ENCODE results near the gene MSH3.
"Not testable (repeated sequence)": the region's sequence is repeated elsewhere in the genome, so short reads cannot be mapped to it uniquely, and the experiment has no call there.

The MSH3 gene

DNA sequence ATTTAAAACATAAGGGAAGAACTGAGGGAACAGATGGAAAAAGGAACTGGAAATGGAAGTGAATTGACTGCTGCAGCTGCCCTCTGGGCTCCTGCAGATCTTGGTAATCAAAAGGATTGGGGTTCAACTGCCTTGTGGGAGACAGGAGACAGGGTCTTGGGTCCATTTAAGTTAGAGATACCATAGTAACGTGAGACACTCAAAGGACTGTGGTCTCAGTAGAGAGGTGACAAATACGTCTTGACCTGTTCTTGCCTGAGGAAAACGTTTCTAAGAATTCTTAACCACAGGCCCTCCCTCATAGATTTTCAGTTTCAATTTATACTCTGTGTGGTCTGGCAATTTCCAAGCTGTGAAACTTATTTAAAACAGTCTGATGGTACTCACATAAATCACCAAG lies 101.2 kb downstream of the MSH3 start:
- no peak for DNase-seq (ENCODE audit: low read depth in 2 of 2)

DNA sequence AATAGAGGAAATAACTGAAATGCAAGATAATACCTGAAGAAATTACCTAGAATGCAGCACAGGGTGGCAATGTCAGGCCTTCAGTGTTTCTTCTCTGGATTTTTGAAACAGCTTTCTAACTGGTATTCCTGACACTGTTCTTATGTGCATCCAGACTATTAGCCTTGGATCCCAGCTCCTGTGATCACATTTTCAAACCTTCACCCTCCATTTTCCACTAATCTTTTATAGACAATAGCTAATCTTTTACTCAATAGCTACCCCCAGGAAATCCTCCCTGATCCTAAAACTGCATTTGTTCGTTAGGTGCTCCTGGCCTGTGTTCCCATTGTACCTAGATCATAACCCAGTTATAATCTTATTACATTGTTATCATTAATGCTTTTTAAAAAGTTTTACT lies 101.8 kb downstream of the MSH3 start:
- DNase-seq (ENCODE audit: low read depth in 2 of 2), result no peak

DNA sequence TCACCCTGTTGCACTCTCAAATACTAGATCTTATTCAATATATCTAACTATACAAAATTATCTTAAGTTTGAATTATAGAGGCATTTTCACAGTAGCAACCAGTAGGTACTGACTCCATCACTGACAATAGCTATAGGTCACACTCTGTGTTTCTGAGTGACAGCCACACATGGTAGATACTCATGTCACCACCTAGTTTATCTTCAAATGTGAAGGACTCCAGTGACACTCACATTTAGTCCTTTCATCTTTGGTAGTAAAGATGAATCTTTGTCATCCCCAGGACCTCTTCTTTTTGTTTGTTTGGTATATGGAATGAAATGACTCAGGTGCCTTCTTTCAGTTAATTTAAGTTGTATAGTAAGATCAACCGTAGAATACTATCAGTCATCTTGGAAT lies 102.8 kb downstream of the MSH3 start:
- DNase-seq (ENCODE audit: low read depth in 2 of 2), result no peak

DNA sequence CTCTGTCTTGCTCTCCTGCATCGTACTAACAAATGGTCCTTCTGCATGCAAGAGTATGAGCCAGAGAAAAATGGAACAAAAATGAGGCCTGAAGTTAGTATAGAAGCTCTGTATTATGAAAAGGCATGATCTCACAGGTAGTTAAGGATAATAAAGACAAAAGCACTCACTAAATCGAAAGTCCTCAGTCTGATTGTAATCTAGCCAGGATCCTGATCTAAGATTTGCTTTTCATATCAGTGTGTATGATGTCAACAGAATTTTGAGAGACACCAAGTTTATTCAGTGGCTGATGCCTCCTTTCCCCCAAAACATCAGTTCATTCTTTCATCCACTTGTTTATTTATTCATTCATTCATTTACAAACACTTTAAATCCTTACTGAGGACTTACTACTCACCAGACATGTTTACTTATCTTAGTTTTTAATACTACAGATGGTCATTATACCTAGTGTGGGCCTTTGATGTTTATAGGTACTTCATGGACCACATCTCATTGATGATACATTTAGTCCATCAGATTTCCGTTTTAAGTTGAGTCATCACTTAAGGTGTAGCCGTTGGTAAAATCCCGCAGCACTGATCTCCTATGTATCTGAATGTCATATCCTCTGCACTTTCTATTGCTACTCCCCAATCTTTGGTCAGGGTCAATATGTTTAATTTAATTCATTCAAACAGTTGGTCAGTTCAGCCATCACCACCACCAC lies 105.6 kb downstream of the MSH3 start:
- no peak for DNase-seq (ENCODE audit: low read depth in 2 of 2)

DNA sequence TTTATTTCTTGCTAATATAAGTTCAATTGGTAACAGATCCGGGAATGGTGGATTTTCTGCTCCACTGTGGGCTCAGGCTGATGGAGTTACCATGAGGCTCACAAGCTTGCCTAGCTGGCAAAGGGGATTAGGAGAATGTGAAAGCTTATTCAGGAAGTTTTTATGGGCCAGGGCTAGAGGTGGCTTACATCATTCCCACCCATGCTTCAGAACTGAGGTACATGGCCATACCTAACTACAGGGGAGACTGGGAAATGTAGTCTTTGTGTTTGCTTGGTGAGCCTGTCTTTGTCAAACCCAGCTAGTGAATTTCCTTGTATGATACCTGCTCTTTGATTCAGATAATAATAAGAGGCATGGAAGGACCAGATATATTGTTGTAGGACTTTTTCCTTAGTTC lies 106.2 kb downstream of the MSH3 start:
- no peak for DNase-seq (ENCODE audit: low read depth in 2 of 2)

DNA sequence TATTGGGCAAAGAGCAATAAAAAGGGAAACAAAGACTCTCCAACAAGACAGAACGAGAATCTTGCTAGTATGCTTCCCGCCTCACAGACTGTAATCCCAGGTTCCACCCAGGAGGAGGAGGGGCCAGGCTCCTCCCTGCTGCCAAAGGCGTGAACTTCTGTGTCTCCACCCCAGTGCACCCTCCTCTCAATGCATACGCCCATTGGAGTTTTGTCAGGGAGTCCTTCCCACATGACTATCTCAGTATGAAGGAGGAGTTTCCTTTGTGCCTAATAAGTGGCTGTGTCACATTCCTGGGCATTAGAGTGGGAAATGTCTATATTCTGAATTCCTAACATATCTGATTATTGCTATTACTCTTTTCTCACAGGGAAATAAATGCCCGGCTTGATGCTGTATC lies 106.7 kb downstream of the MSH3 start:
- DNase-seq (ENCODE audit: low read depth in 2 of 2), result no peak

DNA sequence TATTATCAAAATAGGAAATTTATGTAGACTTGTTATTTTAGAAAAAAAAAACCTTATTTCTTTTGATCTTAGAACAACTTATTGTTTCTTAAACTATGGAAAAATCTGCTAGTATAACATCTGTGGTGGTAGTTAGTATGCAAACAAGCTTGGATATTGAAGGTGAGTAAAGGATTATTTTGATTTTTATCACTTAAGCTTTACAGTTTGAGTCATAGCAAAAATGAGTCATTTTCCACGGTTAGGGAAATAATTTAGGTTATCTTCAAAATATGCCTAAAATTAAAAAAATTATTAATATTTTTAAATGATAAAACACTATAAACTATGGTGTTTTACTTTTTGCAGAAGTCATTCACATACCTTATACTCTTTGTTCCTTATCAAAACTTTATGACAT lies 107.5 kb downstream of the MSH3 start:
- no peak for DNase-seq (ENCODE audit: low read depth in 2 of 2)

DNA sequence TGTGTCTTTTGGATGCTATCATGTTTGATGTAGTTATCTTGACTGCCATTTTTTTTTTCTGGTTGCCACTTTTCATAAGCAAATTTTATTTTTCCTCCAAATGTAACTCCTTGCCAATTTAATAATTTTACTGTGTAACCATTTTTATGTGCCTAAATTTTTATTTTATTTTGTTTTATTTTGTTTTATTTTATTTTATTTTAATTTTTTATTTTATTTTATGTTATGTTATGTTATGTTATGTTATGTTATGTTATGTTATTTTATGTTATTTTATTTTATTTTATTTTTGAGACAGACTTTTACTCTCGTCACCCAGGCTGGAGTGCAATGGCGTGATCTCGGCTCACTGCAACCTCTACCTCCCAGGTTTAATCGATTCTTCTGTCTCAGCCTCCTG lies 108.1 kb downstream of the MSH3 start:
- no peak for DNase-seq (ENCODE audit: low read depth in 2 of 2)

DNA sequence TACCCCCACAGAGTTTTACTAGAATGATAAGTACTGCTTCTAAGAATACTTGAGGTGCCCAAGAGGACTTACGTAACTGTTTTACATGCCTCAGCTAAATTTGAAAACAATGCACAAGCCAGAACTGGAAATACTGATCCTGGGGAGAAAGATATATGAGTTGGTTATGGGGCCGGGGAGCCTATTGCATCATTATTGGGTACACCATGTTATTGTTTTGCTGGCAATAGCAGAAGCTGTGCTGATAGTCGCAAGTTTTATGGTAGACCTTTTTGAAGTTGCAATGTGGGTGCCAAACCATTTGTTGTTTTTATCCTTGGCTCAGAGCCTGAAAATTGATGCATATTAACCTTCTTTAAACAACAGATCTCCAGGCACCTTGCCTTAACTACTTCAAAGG lies 108.8 kb downstream of the MSH3 start:
- DNase-seq (ENCODE audit: low read depth in 2 of 2), result no peak

DNA sequence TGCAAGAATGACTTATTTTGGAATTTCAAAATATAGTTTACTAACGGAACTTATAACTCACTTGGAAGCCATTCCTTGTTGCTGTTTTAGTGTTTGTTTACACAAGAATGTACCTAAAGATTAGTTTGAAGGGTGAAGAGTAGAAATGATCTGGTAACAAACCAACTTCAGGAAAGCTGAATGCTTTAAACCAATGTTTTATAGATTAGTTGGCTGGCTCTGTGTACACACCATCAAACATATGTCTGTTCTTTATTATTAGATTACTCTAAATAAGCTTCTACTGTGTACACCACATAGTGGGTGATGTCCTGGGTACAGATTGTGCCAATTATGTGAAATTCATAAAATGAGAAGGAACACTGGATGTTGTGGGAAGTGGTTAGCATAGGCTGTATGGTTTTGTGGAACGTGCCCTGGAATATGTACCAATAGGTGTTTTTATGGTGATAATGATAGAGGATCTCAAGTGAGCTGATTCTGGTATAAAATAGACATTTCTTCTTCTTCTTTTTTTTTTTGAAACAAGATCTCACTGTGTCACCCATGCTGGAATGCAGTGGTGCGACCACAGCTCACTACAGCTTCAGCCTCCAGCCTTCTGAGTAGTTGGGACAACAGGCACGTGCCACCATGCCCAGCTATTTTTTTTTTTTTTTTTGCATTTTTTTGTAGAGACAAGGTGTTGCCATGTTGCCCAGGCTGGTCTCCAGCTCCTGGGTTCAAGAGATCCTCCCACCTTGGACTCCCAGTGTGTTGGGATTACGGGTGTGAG lies 109.6 kb downstream of the MSH3 start:
- no peak for DNase-seq (ENCODE audit: low read depth in 2 of 2)

DNA sequence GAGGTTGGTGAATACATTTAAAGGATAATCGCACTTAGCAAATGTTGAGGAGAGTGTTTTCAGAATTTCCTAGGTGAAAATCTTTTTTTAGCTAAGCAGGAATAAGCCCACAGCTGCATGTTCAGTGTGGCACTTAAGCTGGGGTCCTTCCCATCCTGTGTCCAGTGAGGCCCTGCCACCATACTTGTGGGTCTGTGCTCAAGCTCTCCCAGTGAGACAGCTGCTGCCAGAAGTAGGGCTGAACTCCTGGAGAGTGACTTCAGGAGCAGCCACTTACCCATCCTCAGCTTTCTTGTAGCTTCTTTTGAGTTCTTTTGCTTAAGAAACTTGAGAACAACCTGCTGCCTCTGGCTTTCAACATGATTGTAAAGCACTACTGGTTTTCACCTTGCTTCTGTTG lies 110.3 kb downstream of the MSH3 start:
- no peak for DNase-seq (ENCODE audit: low read depth in 2 of 2)

DNA sequence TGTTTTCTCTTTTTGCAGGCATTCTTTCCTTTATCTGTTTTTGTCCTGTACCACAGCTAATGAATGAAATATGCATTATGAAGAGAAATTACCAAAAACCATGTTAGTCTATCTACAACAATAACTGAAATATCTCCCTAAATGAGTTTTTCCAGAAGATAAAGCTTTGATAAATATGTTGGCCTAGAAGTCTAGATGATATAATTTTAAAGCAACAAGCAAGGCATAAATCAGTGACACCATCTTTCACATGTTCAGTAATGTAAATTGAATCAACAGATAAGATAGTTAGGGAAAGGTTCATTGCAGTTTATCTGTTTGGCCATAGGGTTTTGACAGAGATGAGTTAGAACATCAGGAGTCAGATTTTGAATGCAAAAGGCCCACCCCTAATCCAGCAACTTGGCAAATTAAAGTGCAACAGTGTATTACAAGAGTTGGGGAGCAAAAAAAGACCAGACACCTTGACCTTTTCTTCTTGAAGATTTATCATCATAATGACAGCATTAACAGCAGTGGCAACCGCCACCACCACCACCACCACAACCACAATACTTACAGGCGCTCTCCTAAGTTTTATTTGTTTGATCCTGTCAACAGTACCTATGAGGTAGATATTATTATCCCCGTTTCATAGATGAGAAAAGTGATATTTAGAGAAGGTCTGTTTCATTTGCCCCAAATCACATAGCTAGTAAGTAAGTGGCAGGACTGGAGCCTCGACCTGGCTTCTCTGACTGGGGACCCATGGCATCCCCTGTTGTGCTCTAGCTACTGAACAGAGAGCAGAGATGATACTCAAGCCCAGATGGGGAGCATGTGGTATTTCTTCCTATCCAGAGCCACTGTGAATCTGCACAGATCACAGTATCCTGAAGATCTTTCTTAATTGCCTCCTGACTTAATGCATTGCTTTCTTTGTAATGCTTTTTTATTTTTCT lies 123.2 kb downstream of the MSH3 start:
- DNase-seq (ENCODE audit: low read depth in 2 of 2), result no peak

DNA sequence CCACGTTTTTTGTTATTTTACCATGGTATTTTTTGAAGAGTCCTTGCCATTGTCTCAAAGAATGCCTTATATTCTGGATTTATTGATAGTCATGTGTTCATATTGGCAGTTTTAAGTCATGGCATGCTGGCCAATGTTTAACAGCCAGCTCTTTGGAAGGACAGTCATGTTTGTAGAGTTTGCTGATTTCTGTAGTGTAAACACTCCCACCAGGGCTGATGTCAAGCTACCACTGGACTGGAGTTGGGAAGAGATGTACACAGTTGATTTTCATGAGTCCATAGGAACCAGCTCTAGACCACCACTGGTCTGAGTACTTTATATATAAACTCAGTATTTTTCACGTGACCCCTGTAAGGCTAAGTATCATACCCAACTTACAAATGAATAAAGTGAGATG lies 125.6 kb downstream of the MSH3 start:
- DNase-seq (ENCODE audit: low read depth in 2 of 2), result no peak

DNA sequence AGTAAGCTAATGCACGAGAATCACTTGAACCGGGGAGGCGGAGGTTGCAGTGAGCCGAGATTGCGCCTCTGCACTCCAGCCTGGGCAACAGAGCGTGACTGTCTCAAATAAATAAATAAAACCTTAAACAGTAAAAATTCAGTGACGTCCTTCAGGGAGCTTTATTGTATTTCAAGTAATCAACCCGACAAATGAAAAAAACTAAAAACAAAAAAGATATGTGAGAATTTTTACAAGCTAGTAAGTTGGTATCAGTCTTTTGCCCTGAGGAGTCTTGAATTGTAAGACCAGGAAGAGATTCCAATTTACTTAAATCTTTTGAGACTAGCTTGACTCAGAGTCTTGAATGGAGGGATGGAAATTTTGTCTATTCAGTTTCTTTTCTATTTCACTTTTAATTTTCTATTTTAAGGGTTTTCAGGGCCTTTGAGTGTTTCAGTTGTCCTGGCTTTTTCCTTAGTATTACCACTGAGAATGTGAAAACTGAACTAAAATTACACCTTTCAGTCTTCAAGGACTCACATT lies 126.4 kb downstream of the MSH3 start:
- no peak for DNase-seq (ENCODE audit: low read depth in 2 of 2)

DNA sequence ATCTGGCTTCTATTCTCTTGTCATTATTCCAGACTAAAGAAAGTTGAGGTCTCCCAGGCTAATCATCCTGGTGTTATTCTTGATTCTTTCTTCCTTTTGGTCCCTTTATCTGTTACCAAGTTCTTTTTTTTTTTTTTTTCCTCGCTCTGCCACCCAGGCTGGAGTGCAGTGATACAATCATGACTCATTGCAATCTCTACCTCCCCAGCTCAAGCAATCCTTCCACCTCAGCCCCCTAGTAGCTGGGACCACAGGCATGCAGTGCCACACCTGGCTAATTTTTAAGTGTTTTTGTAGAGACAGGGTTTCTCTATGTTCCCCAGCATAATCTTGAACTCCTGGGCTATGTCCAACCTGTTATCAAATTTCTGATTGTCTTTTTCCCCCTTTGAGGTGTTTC lies 126.9 kb downstream of the MSH3 start:
- DNase-seq (ENCODE audit: low read depth in 2 of 2), result no peak

DNA sequence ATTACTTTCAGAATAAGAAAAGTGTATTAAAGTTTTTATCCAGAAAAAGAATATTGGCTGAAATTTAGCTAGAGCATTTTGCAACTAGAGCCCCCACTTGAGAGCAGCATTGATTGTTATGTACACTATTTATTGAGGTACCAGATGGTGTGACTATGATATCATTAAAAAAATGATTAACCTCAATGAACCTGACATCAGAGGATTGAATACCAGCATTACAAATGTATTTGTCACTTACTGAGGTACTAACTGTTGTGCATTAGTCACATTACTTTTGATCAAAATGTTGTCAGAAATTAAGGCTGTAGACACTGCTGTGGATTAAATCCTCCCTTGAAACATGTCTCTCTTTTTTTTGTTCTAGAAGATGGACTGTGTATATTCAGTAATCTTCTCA lies 128.2 kb downstream of the MSH3 start:
- DNase-seq (ENCODE audit: low read depth in 2 of 2), result no peak

DNA sequence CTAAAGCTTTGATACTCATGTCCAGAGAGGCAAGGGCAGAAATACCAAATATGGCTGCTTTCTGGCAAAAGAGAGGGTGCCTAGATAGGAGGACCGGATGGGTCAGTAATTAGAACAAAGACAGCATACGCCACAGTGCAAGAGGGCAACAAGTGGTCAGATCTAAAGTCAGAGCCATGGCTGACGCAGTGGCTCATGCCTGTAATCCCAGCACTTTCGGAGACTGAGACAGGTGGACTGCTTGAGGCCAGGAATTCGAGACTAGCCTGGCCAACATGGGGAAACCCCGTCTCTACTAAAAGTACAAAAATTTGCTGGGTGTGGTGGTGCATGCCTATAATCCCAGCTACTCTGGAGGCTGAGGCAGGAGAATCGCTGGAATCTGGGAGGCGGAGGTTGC lies 129.3 kb downstream of the MSH3 start:
- not testable (repeated sequence) for DNase-seq (ENCODE audit: low read depth in 2 of 2)

DNA sequence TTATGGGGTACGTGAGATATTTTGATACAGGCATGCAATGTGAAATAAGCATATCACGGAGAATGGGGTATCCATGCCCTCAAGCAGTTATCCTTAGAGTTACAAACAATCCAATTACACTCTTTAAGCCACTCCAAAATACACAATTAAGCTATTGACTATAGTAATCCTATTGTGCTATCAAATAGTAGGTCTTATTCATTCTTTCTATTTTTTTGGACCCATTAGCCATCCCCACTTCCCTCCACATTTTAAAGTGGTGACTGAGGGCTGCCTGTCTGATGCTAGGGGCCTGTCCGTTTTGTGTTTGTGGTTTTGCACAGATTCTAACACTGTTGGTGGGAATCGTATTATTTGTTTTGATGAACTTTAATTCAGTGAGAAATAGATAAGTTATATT lies 130.0 kb downstream of the MSH3 start:
- no peak for DNase-seq (ENCODE audit: low read depth in 2 of 2)

DNA sequence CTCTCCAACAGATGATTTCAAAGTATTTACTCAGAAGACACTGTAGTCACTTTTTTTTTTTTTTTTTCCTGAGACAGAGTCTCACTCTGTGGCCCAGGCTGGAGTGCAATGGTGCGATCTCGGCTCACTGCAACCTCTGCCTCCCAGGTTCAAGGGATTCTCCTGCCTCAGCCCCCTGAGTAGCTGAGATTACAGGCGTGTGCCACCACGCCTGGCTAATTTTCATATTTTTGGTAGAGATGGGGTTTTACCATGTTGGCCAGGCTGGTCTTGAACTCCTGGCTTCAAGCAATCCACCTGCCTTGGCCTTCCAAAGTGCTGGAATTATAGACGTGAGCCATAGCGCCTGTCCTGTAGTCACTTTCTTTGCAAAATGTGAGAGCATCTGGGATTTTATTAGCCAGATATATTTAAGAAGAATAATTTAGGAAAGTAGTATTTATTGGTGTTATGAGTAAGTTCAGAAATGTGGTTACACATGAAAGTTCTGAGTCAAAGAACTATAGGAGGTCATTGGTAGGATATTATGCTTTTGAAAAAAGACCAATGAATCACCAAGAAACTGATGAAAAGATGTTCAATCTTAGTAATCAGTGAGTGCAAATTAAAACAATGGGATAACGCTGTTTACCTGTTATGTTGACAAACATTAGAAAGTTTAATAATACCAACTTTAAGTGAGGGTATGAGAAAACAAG lies 135.0 kb downstream of the MSH3 start:
- DNase-seq (ENCODE audit: low read depth in 2 of 2), result not testable (repeated sequence)

DNA sequence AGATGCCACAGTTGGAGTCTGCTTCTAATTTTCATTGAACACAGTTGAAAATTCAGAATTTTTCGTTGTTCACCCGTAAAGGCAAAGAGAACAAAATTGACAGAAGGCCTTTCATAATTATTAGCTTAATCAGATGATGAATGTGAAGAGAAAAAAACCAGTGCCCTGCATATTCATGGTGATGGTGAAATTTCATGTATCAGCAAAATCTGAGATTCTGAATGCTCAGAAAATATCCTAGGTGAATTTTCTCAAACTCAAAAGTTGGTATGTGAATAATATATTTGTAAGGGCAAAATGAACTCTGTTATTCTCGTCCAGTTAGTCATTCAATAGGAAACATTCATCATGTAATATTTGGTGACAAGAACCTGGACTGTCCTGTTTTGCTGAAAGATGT lies 136.2 kb downstream of the MSH3 start:
- DNase-seq (ENCODE audit: low read depth in 2 of 2), result no peak

DNA sequence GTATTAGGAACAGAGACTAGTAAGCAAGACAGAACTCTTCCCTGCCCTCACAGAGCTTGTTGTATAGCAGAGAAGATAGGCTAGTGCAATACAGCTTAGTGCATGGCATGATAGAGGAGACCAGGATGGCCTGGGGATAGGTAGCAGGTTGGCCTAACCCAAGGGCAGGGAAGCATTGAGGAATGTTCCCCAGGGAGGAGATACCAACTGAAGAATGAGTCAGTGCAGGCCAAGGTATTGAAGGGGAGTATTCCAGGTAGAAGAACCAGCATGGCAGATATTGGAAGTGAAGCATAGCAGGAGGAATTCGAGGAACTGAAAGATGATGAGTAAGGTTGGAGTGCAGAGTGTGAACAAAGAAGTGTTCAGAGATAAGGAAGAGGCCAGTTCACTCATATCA lies 138.9 kb downstream of the MSH3 start:
- no peak for DNase-seq (ENCODE audit: low read depth in 2 of 2)

DNA sequence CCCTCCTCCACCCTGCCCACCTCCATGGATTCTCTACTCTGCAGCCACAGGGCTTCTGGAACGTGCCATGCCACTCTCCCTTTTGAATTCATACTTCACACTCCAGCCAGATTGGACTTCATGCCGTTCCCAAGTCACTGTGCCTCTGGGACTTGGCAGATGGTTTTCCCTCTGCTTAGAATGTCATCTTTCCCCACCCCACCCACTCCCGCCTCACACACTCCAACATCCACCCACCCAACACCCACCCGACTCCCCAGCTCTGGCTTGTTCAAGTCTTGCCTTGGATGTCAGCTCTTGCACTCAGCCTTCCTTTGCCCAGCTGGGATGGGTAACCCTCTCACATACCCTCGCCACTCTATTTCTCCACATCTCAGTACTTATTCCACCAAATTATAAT lies 142.4 kb downstream of the MSH3 start:
- DNase-seq (ENCODE audit: low read depth in 2 of 2), result no peak
